Right cardiac atrium (tissue), 5 donors: Measurements from ENCODE around the gene MAP9. TPM values are rescaled to one million over a fixed set of nuclear protein-coding genes. Genes with fewer than 3 reads are reported as not detected.

ENCODE experiments used
- ATAC-seq, 2 donors: fragments of 200-7000 bp; cut with Tn5 transposase; one replicate each; pipeline versions ENCODE4 v1.8.0 to v1.9.1; 2020; ENCODE audit warnings: moderate library complexity in 2 of 2, mild to moderate bottlenecking in 1 of 2
- DNase-seq, 3 donors: peaks; one replicate each; pipeline ENCODE4 v3.0.0-alpha.2; 2020
- H3K27ac ChIP-seq: one replicate; pipeline ENCODE4 v1.5.1; 2013; ENCODE audit warnings: mild to moderate bottlenecking, low read length, control low read depth, moderate library complexity
- H3K27me3 ChIP-seq: one replicate; pipeline ENCODE4 v1.6.1; 2013; ENCODE audit not compliant: control insufficient read depth, insufficient read depth
- H3K4me1 ChIP-seq: one replicate; pipeline ENCODE4 v1.6.1; 2013; ENCODE audit warnings: low read length; ENCODE audit not compliant: control insufficient read depth, insufficient read depth
- H3K4me3 ChIP-seq: one replicate; pipeline ENCODE4 v1.5.1; 2013; ENCODE audit warnings: low read length, control low read depth
- H3K9me3 ChIP-seq: one replicate; pipeline ENCODE4 v1.6.1; 2013; ENCODE audit warnings: low read length; ENCODE audit not compliant: control insufficient read depth
- WGBS: extraction: QIAGEN DNeasy Blood & Tissue Kit; methylation state at CpG from one replicate; pipeline ENCODE4 v1.1.7; 2013; 5-methylcytosine and 5-hydroxymethylcytosine counted together
- intact Hi-C, 4 donors: fragments of 100-400 bp; cut with DNase I; formaldehyde crosslinking; loops; one replicate each; pipeline versions ENCODE4 v1.11.0 to v1.14.0; 2022 to 2023
- polyA plus RNA-seq: library from polyadenylated mRNA; stranded (reverse); fragments of 200-250 nt; gene quantifications from one replicate; pipeline ENCODE4 v1.2.3, GENCODE V29; 2013
- total RNA-seq, 4 donors: library from RNA; stranded (reverse); fragmentation: NEBNext Ultra II Directional; extraction: Animal tissue kit (Norgen Biotek cat#: 25700); gene quantifications; one replicate each; pipeline ENCODE4 v1.2.1, GENCODE V29; 2021
- donor health status: healthy with polysubstance abuse.
- donor health status: DM: no; HTN: yes; CAD: no.
- donor health status: DM: no; HTN: no; CAD: no.
- donor health status: DM: no; HTN: yes; CAD: no; lungs with severe emphysema.
- donor health status: DM: yes; HTN: yes; CAD: no.

The MAP9 gene
- total and polyA plus RNA-seq, 5 donors = 3.1 to 12.2 (median 8.8) TPM

GRCh38 chr4:155304375-155304774, 72.4 kb downstream of the MAP9 start:
- Histone ChIP-seq H3K9me3 (no peaks in the 10 kb centered on the region), H3K4me1 (no peaks in the 10 kb centered on the region), H3K27ac (no peak overlapping the region), H3K4me3 (no peak overlapping the region), H3K27me3 (no peaks in the 10 kb centered on the region)
- intact Hi-C loops = no loop called here
- DNase-seq (no peak), ATAC-seq (peak in 1 of 2 donors; percentile 40)
- WGBS = 78% methylated on average over 2 of the region's 2 CpGs

DNA sequence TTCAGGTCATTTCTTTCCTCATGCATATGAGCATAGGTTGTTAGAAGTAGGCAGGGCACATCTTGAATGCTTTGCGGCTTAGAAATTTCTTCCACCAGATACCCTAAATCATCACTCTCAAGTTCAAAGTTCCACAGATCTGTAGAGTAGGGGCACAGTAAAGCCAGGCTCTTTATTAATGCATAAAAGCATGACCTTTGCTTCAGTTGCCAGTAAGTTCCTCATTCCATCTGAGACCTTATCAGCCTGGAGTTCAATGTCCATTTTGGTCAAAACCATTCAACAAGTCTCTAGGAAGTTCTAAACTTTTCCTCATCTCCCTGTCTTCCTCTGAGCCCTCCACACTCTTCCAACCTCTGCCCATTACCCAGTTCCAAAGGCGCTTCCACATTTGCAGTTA, 77.7 kb downstream of the MAP9 start:
- ATAC-seq = no peak
- Histone ChIP-seq H3K27ac (no peak overlapping the region), H3K4me3 (no peak overlapping the region), H3K4me1 (no peaks in the 10 kb centered on the region), H3K9me3 (peaks cover 2% of the 10 kb centered on the region), H3K27me3 (no peaks in the 10 kb centered on the region)
- intact Hi-C loops = no loop called here
- DNase-seq = no peak
- WGBS = 91% methylated on average over 2 of the region's 2 CpGs

Other genes with a start within 250 kb of the MAP9 start
- under 1 TPM in 2 of 4 donors, not detected in 2; 0.12 to 0.14 TPM for gene NPY2R, start 168.3 kb downstream of the MAP9 start, total RNA-seq
- 0.05 TPM for gene NPY2R, start 168.3 kb downstream of the MAP9 start, polyA plus RNA-seq